Cardiac fibroblast (primary cell): ENCODE results near the gene EXD3.
A peak's percentile ranks its signal among the peaks of the same experiment; 100 is the strongest.
"Not testable (repeated sequence)": the region's sequence is repeated elsewhere in the genome, so short reads cannot be mapped to it uniquely, and the experiment has no call there.

Source experiments
- DNase-seq, 2 donors: peaks; one replicate each; pipeline versions ENCODE4 v3.0.0 to v3.0.0-alpha.2; 2010; ENCODE audit warnings: low read depth in 2 of 2
- H3K4me3 ChIP-seq, 2 donors: replicated peaks in 1 of 2; 1 replicate in 1 of 2; 2 replicates in 1 of 2; pipeline ENCODE4 v1.5.1; 2011; ENCODE audit warnings: low read depth in 2 of 2, low read length in 2 of 2, mild to moderate bottlenecking in 2 of 2, moderate library complexity in 1 of 2
- CTCF ChIP-seq: IDR thresholded peaks from one replicate; pipeline ENCODE4 v1.5.1; 2011; ENCODE audit warnings: low read depth, mild to moderate bottlenecking, low read length, inconsistent platforms

The EXD3 gene

GRCh38 chr9:137453643-137454081 is 30.7 kb upstream of the EXD3 start:
- TF ChIP-seq CTCF: no peak

GRCh38 chr9:137452761-137453642 is 30.0 kb upstream of the EXD3 start:
- no peak for DNase-seq
- H3K4me3 ChIP-seq: no peak overlapping the region
- TF ChIP-seq CTCF: no peak

More at GRCh38 chr9:137453643-137454081, 30.7 kb upstream of the EXD3 start:
- peak; percentile 45 to 85 for DNase-seq
- peak overlapping the region in 1 of 2 donors; percentile 22 for H3K4me3 ChIP-seq

GRCh38 chr9:137452006-137452760 is 29.2 kb upstream of the EXD3 start:
- no peak for DNase-seq
- TF ChIP-seq CTCF: no peak
- no peak overlapping the region for H3K4me3 ChIP-seq

GRCh38 chr9:137451264-137452005 is 28.5 kb upstream of the EXD3 start:
- DNase-seq: not testable (repeated sequence)

GRCh38 chr9:137450539-137451222 is 27.7 kb upstream of the EXD3 start:
- DNase-seq, H3K4me3 ChIP-seq: not testable (repeated sequence)

More at GRCh38 chr9:137451264-137452005, 28.5 kb upstream of the EXD3 start:
- H3K4me3 ChIP-seq: not testable (repeated sequence)

- no peak overlapping the region for H3K4me3 ChIP-seq
- no peak for TF ChIP-seq CTCF
- DNase-seq: no peak
Measured at GRCh38 chr9:137449931-137450538, 27.1 kb upstream of the EXD3 start.
